ENCODE data around the gene TGFBR3. TPM values are rescaled to one million over a fixed set of nuclear protein-coding genes. Genes with fewer than 3 reads are reported as not detected.

TGFBR3 gene
- total RNA-seq, 1 donor from 2014 or later, result 0.60 TPM

- ATAC-seq (ENCODE audit: low read depth) (no peak), DNase-seq (no peak)
- H3K4me1 Mint-ChIP-seq, result no peaks in the 10 kb centered on the region
- no peak overlapping the region for H3K27ac Mint-ChIP-seq
- POLR2A ChIA-PET, result no interaction called here
- no peak for TF ChIP-seq CTCF (IDR thresholded peaks at IDR 0.05)
- H3K4me3 Mint-ChIP-seq, result no peak overlapping the region
- CTCF ChIA-PET, result interaction anchor here (1.5 kb wide), 1 partner anchor 24 kb away, joined by 4 read pairs; no protein-coding TSS in a partner anchor
- no peaks in the 10 kb centered on the region for H3K36me3 Mint-ChIP-seq (ENCODE audit: low read depth)
- no peaks in the 10 kb centered on the region for H3K9me3 Mint-ChIP-seq
- intact Hi-C loops (cut with micrococcal nuclease), result no loop called here
- peaks cover 11% of the 10 kb centered on the region for H3K27me3 Mint-ChIP-seq
Observed at GRCh38 chr1:91901231-91901630, 15.3 kb upstream of the TGFBR3 start.

GRCh38 chr1:91900562-91900961, 14.6 kb upstream of the TGFBR3 start:
- TF ChIP-seq CTCF (IDR thresholded peaks at IDR 0.05), result no peak
- H3K27ac Mint-ChIP-seq, result no peak overlapping the region
- H3K9me3 Mint-ChIP-seq, result no peaks in the 10 kb centered on the region
- H3K4me1 Mint-ChIP-seq, result no peaks in the 10 kb centered on the region
- CTCF ChIA-PET, result interaction anchor here (1.5 kb wide), 1 partner anchor 25 kb away, joined by 4 read pairs; no protein-coding TSS in a partner anchor
- POLR2A ChIA-PET, result no interaction called here
- no peaks in the 10 kb centered on the region for H3K36me3 Mint-ChIP-seq (ENCODE audit: low read depth)
- intact Hi-C loops (cut with micrococcal nuclease), result no loop called here
- no peak for ATAC-seq (ENCODE audit: low read depth)
- no peak for DNase-seq
- no peak overlapping the region for H3K4me3 Mint-ChIP-seq
- peaks cover 15% of the 10 kb centered on the region for H3K27me3 Mint-ChIP-seq

- TF ChIP-seq CTCF (IDR thresholded peaks at IDR 0.05), result no peak
- CTCF ChIA-PET, result no interaction called here
- POLR2A ChIA-PET, result no interaction called here
- no peaks in the 10 kb centered on the region for H3K36me3 Mint-ChIP-seq (ENCODE audit: low read depth)
- H3K27ac Mint-ChIP-seq, result no peak overlapping the region
- no peaks in the 10 kb centered on the region for H3K4me1 Mint-ChIP-seq
- DNase-seq (no peak), ATAC-seq (ENCODE audit: low read depth) (no peak)
- no peak overlapping the region for H3K4me3 Mint-ChIP-seq
- H3K9me3 Mint-ChIP-seq, result no peaks in the 10 kb centered on the region
- intact Hi-C loops (cut with micrococcal nuclease), result no loop called here
- peaks cover 13% of the 10 kb centered on the region for H3K27me3 Mint-ChIP-seq
Observed at GRCh38 chr1:91897016-91897415, 11.1 kb upstream of the TGFBR3 start.

GRCh38 chr1:91895832-91896556, 10.0 kb upstream of the TGFBR3 start:
- H3K36me3 Mint-ChIP-seq (ENCODE audit: low read depth), result no peaks in the 10 kb centered on the region
- intact Hi-C loops (cut with micrococcal nuclease), result no loop called here
- DNase-seq (no peak), ATAC-seq (ENCODE audit: low read depth) (no peak)
- H3K4me3 Mint-ChIP-seq, result no peak overlapping the region
- TF ChIP-seq CTCF (IDR thresholded peaks at IDR 0.05), result no peak
- no peaks in the 10 kb centered on the region for H3K9me3 Mint-ChIP-seq
- H3K27me3 Mint-ChIP-seq, result peaks cover 13% of the 10 kb centered on the region
- no peak overlapping the region for H3K27ac Mint-ChIP-seq
- CTCF ChIA-PET, result no interaction called here
- POLR2A ChIA-PET, result no interaction called here
- H3K4me1 Mint-ChIP-seq, result no peaks in the 10 kb centered on the region

- Mint-ChIP-seq H3K9me3 (no peaks in the 10 kb centered on the region), H3K4me1 (no peaks in the 10 kb centered on the region), H3K27ac (no peak overlapping the region), H3K4me3 (no peak overlapping the region), H3K36me3 (ENCODE audit: low read depth) (no peaks in the 10 kb centered on the region), H3K27me3 (peaks cover 16% of the 10 kb centered on the region)
- ChIA-PET POLR2A (no interaction called here), CTCF (no interaction called here)
- no peak for ATAC-seq (ENCODE audit: low read depth)
- TF ChIP-seq CTCF (IDR thresholded peaks at IDR 0.05), result no peak
- intact Hi-C loops (cut with micrococcal nuclease), result no loop called here
- no peak for DNase-seq
Observed at GRCh38 chr1:91894036-91894761, 8.2 kb upstream of the TGFBR3 start.

All from activated B cell treated with CpG ODN at 0.5 μM for 24 hours (primary cell).